Keratinocyte (primary cell): ENCODE results near the gene CDCA5. TPM values are rescaled to one million over a fixed set of nuclear protein-coding genes. Genes with fewer than 3 reads are reported as not detected.

ENCODE experiments used
- DNase-seq: peaks from one replicate; pipeline ENCODE4 v3.0.0-alpha.2; 2011; ENCODE audit warnings: low read depth, missing footprints, low spot score
- FAIRE-seq: peaks from 2 replicates; lab custom pipeline; 2011; peaks lifted over from hg19 to GRCh38; lab: Jason Lieb, UNC
- H2AFZ ChIP-seq: 2 replicates; pipeline ENCODE4 v1.6.0; 2012; ENCODE audit warnings: low read length, control low read depth, inconsistent platforms; ENCODE audit not compliant: control insufficient read depth
- H3K27ac ChIP-seq: 2 replicates; pipeline ENCODE4 v1.5.1; 2011; ENCODE audit warnings: low read length; ENCODE audit not compliant: control insufficient read depth, insufficient read depth
- H3K27me3 ChIP-seq: 3 replicates; pipeline ENCODE4 v1.6.0; 2011; ENCODE audit warnings: low read length; ENCODE audit not compliant: control insufficient read depth, insufficient read depth; ENCODE audit errors: extremely low read depth
- H3K36me3 ChIP-seq, 2 experiments: 2 replicates in 1 of 2; 3 replicates in 1 of 2; pipeline ENCODE4 v1.5.1; 2011; ENCODE audit warnings: low read length in 2 of 2, mild to moderate bottlenecking in 1 of 2; ENCODE audit not compliant: control insufficient read depth in 2 of 2, insufficient read depth in 2 of 2; ENCODE audit errors: extremely low read depth in 1 of 2
- H3K4me1 ChIP-seq: 3 replicates; pipeline ENCODE4 v1.5.1; 2011; ENCODE audit warnings: low read length; ENCODE audit not compliant: control insufficient read depth, insufficient read depth; ENCODE audit errors: extremely low read depth
- H3K4me2 ChIP-seq: 3 replicates; pipeline ENCODE4 v1.6.0; 2011; ENCODE audit warnings: low read depth, low read length; ENCODE audit not compliant: control insufficient read depth, insufficient read depth; ENCODE audit errors: extremely low read depth
- H3K4me3 ChIP-seq, 3 experiments: fragments of 200-600 bp in 1 of 3; sonication (generic) in 1 of 3; 2 replicates in 2 of 3; 3 replicates in 1 of 3; pipeline ENCODE4 v1.5.1; 2011 to 2016; ENCODE audit warnings: low read length in 3 of 3, mild to moderate bottlenecking in 3 of 3, control low read depth in 2 of 3, inconsistent platforms in 1 of 3, low read depth in 1 of 3, mixed read lengths in 1 of 3, mixed run types in 1 of 3, moderate library complexity in 1 of 3; ENCODE audit not compliant: control insufficient read depth in 2 of 3, insufficient read depth in 2 of 3; ENCODE audit errors: extremely low read depth in 1 of 3
- H3K79me2 ChIP-seq: 2 replicates; pipeline ENCODE4 v1.6.0; 2012; ENCODE audit warnings: low read length; ENCODE audit not compliant: control insufficient read depth, insufficient read depth
- H3K9ac ChIP-seq: 3 replicates; pipeline ENCODE4 v1.6.0; 2011; ENCODE audit warnings: low read length; ENCODE audit not compliant: control insufficient read depth, insufficient read depth; ENCODE audit errors: extremely low read depth
- H3K9me1 ChIP-seq: 3 replicates; pipeline ENCODE4 v1.6.0; 2011; ENCODE audit warnings: low read length; ENCODE audit not compliant: control insufficient read depth, insufficient read depth; ENCODE audit errors: extremely low read depth
- H3K9me3 ChIP-seq: 2 replicates; pipeline ENCODE4 v1.5.1; 2012; ENCODE audit warnings: low read depth, low read length; ENCODE audit not compliant: control insufficient read depth
- H4K20me1 ChIP-seq: 3 replicates; pipeline ENCODE4 v1.6.0; 2011; ENCODE audit warnings: low read length; ENCODE audit not compliant: control insufficient read depth, insufficient read depth; ENCODE audit errors: extremely low read depth
- EZH2 ChIP-seq: IDR thresholded peaks from one replicate; pipeline ENCODE4 v1.6.1; 2012; ENCODE audit warnings: inconsistent platforms, mild to moderate bottlenecking, low read length, moderate library complexity
- dilution Hi-C: fragments of 300-500 bp; cut with MboI; formaldehyde crosslinking; loops from one replicate; pipeline ENCODE4 v1.7.0; 2020; ENCODE audit warnings: low sequenced_read_pairs; ENCODE audit not compliant: extremely low pct_ligation_motif_present
- polyA plus RNA-seq, 5 experiments: library from polyadenylated mRNA; depleted of rRNA in 3 of 5; stranded (reverse) in 3 of 5; stranded (forward) in 1 of 5; unstranded in 1 of 5; fragments of >200 nt; gene quantifications; 1 replicate in 1 of 5; 2 replicates in 3 of 5; 3 replicates in 1 of 5; pipeline versions ENCODE4 v1.2.1 to v1.2.3, GENCODE V29; 2011 to 2012; ENCODE audit warnings: missing spikeins in 2 of 5, low read depth in 1 of 5, low replicate concordance in 1 of 5
- TF ChIP-seq, protein P1 (sequence below), 3 experiments: IDR thresholded peaks in 1 of 3; conservative IDR thresholded peaks in 1 of 3; optimal IDR thresholded peaks in 1 of 3; 2 replicates in 2 of 3; 3 replicates in 1 of 3; pipeline versions ENCODE3 to v1.5.1; 2011; ENCODE audit warnings: low read length in 3 of 3, mild to moderate bottlenecking in 3 of 3, moderate library complexity in 2 of 3, control low read depth in 1 of 3, inconsistent platforms in 1 of 3; ENCODE audit not compliant: insufficient read depth in 2 of 3; ENCODE audit errors: extremely low read depth in 1 of 3

Gene CDCA5
- polyA plus RNA-seq, 1 donor (not counting 4 experiments of a cell fraction or from before 2014, with no cell fraction given) = 8.0 TPM

DNA sequence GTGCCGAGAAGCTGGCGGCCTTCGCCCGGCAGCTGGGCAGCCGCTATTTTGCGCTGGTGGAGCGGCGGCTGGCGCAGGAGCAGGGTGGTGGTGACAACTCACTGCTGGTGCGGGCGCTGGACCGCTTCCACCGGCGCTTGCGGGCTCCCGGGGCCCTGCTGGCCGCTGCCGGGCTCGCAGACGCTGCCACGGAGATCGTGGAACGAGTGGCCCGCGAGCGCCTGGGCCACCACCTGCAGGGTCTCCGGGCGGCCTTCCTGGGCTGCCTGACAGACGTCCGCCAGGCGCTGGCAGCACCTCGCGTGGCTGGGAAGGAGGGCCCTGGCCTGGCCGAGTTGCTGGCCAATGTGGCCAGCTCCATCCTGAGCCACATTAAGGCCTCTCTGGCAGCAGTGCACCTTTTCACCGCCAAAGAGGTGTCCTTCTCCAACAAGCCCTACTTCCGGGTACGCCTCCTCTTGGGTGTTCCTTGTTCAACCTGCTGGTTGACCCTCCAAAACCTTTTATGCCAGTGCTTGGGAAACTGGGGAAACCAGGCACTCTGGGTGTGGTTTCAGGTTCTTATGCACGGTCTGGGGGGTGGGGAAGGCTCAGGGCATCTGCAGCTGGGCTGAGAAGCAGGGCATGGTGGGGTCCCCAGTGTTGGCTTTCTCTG is 24.8 kb upstream of the CDCA5 start:
- H3K4me2 ChIP-seq = no peak overlapping the region
- H3K4me3 ChIP-seq = no peak overlapping the region
- peaks cover 22% of the 10 kb centered on the region for H3K4me1 ChIP-seq
- TF ChIP-seq, protein P1, sequence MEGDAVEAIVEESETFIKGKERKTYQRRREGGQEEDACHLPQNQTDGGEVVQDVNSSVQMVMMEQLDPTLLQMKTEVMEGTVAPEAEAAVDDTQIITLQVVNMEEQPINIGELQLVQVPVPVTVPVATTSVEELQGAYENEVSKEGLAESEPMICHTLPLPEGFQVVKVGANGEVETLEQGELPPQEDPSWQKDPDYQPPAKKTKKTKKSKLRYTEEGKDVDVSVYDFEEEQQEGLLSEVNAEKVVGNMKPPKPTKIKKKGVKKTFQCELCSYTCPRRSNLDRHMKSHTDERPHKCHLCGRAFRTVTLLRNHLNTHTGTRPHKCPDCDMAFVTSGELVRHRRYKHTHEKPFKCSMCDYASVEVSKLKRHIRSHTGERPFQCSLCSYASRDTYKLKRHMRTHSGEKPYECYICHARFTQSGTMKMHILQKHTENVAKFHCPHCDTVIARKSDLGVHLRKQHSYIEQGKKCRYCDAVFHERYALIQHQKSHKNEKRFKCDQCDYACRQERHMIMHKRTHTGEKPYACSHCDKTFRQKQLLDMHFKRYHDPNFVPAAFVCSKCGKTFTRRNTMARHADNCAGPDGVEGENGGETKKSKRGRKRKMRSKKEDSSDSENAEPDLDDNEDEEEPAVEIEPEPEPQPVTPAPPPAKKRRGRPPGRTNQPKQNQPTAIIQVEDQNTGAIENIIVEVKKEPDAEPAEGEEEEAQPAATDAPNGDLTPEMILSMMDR (optimal IDR thresholded peaks at IDR 0.05 in 1 of 3, IDR thresholded peaks at IDR 0.05 in 1 of 3, conservative IDR thresholded peaks at IDR 0.05 in 1 of 3; ENCODE audit: extremely low read depth in 1 of 3, insufficient read depth in 2 of 3, low read length in 3 of 3) = no peak
- no peak for TF ChIP-seq EZH2
- no peaks in the 10 kb centered on the region for H4K20me1 ChIP-seq
- H3K79me2 ChIP-seq = peaks cover 2% of the 10 kb centered on the region
- H3K9me1 ChIP-seq = no peaks in the 10 kb centered on the region
- H2AFZ ChIP-seq = no peak overlapping the region
- H3K9ac ChIP-seq = no peak overlapping the region
- H3K27ac ChIP-seq = no peak overlapping the region
- H3K27me3 ChIP-seq = no peaks in the 10 kb centered on the region
- dilution Hi-C loops = no loop called here
- H3K9me3 ChIP-seq = no peaks in the 10 kb centered on the region
- DNase-seq (no peak), FAIRE-seq (no peak)
- H3K36me3 ChIP-seq = peaks cover 9 to 11% of the 10 kb centered on the region in 2 experiments

DNA sequence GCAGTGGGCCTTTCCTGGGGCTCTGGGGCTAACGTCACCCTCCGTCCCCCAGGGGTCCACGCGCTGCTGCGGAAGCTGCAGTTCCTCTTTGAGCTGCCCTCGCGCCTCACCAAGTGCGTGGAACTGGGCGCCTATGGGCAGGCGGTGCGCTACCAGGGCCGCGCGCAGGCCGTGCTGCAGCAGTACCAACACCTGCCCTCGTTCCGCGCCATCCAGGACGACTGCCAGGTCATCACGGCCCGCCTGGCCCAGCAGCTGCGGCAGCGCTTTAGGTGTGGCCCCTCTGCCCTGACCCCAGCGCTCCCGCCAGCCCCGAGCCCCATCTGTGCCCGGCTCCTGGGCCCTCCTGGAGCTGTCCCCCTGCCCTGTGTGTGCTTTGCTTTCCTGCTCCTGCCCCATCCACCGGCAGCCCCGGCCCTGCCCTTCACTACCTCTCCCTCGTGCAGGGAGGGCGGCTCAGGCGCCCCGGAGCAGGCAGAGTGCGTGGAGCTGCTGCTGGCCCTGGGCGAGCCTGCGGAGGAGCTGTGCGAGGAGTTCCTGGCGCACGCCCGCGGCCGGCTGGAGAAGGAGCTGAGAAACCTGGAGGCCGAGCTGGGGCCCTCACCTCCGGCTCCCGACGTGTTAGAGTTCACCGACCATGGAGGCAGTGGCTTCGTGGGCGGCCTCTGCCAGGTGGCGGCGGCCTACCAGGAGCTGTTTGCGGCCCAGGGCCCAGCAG is 24.1 kb upstream of the CDCA5 start:
- Histone ChIP-seq H3K4me2 (no peak overlapping the region), H3K79me2 (peaks cover 2% of the 10 kb centered on the region), H3K36me3 (peaks cover 9 to 14% of the 10 kb centered on the region in 2 experiments), H3K27ac (no peak overlapping the region), H3K9me3 (no peaks in the 10 kb centered on the region), H3K27me3 (no peaks in the 10 kb centered on the region), H3K9ac (no peak overlapping the region), H3K4me1 (peaks cover 15% of the 10 kb centered on the region), H3K9me1 (no peaks in the 10 kb centered on the region), H4K20me1 (no peaks in the 10 kb centered on the region), H3K4me3 (no peak overlapping the region), H2AFZ (no peak overlapping the region)
- dilution Hi-C loops = no loop called here
- FAIRE-seq = no peak
- no peak for DNase-seq
- TF ChIP-seq, protein P1 (optimal IDR thresholded peaks at IDR 0.05 in 1 of 3, IDR thresholded peaks at IDR 0.05 in 1 of 3, conservative IDR thresholded peaks at IDR 0.05 in 1 of 3; ENCODE audit: extremely low read depth in 1 of 3, insufficient read depth in 2 of 3, low read length in 3 of 3) = no peak
- TF ChIP-seq EZH2 = no peak
